ENCODE measurements around the gene RPTOR. TPM values are rescaled to one million over a fixed set of nuclear protein-coding genes. Genes with fewer than 3 reads are reported as not detected.

Gene RPTOR
- total RNA-seq, 2 experiments from 2014 or later, result 48.1 to 87.8 TPM

DNA sequence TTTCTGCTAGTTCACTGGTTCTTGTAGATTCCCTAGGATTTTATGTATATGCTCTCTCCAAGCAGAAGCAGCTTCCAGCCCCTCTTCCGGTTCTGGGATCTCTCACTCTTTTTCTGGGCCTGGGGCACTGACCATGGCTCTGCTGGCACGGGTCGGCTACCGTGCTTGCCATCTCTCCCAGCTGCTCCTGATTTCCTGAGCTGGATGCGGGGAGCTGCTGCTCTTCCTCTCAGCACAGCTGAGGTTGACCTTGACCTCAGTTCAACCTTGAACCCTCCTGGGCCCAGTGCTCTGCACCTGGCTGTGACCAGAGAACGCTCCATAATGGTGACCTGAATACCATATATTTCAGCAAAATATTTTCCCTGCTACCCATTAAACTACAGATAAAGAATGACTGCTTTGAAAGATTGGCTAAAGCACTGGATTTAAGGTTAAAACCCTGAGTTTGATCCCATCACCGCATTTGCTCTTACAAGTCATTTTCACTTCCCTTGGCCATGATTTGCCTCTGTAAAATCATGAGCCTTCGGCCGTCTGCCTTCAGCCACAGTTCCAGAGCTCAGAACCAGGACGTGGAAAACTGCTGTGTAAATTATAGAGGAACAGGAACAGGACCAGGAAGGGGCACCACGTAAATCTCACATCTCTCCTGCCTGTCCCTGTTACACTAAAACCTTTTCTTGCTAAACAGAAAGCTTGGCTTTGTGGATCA lies 316.2 kb downstream of the RPTOR start:
- Histone ChIP-seq H3K36me3 (ENCODE audit: insufficient read depth, low read length) (peaks cover 35% of the 10 kb centered on the region), H3K79me2 (ENCODE audit: insufficient read depth, low read depth, low read length) (no peaks in the 10 kb centered on the region), H3K27ac (ENCODE audit: low read depth, low read length, poor library complexity, severe bottlenecking) (no peak overlapping the region), H3K9me3 (ENCODE audit: low read length) (no peaks in the 10 kb centered on the region), H3K9me2 (ENCODE audit: insufficient read depth, low read length) (no peaks in the 10 kb centered on the region), H3K4me2 (ENCODE audit: low read length) (no peak overlapping the region), H4K20me1 (ENCODE audit: insufficient read depth, low read length) (no peaks in the 10 kb centered on the region), H3K4me1 (ENCODE audit: insufficient read depth, low read length, poor library complexity, severe bottlenecking) (no peaks in the 10 kb centered on the region), H3K4me3 (ENCODE audit: low read depth, low read length, poor library complexity, severe bottlenecking) (no peak overlapping the region), H2AFZ (ENCODE audit: low read length) (no peak overlapping the region)
- ChIA-PET CTCF (ENCODE audit: unreplicated experiment) (no interaction called here), POLR2A (interaction anchor here (1.0 kb wide), 1 partner anchor 221 kb away, joined by 3 read pairs; no protein-coding TSS in a partner anchor)
- TF ChIP-seq EZH2phosphoT487 (IDR thresholded peaks at IDR 0.05; ENCODE audit: borderline replicate concordance, low read depth, low read length), result no peak
- TF ChIP-seq, protein P1, sequence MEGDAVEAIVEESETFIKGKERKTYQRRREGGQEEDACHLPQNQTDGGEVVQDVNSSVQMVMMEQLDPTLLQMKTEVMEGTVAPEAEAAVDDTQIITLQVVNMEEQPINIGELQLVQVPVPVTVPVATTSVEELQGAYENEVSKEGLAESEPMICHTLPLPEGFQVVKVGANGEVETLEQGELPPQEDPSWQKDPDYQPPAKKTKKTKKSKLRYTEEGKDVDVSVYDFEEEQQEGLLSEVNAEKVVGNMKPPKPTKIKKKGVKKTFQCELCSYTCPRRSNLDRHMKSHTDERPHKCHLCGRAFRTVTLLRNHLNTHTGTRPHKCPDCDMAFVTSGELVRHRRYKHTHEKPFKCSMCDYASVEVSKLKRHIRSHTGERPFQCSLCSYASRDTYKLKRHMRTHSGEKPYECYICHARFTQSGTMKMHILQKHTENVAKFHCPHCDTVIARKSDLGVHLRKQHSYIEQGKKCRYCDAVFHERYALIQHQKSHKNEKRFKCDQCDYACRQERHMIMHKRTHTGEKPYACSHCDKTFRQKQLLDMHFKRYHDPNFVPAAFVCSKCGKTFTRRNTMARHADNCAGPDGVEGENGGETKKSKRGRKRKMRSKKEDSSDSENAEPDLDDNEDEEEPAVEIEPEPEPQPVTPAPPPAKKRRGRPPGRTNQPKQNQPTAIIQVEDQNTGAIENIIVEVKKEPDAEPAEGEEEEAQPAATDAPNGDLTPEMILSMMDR (conservative IDR thresholded peaks at IDR 0.05; ENCODE audit: low read length), result no peak
- BruUV-seq (replicated peaks), result no TSS peak
- no peak for DNase-seq (ENCODE audit: low spot score)
- intact Hi-C loops (cut with micrococcal nuclease; ENCODE audit: unreplicated experiment), result no loop called here

DNA sequence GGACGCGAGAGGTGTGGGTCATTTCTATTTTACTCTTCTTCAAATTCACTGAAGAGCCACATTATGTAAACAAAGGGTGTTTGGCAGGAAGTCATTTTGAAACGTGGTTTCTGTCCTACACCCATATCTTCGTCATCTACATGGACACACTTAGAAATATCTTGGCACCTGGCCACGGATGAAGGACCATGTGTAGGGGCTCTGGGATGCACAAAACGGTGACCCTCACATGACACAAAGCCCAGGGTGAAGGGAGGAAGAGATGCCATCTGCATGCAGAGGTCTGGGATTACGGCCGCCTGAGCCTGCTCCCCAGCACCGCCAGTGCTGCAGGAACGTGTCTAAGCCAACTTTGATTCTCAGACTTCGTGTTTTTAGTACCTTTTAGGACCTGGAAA lies 316.8 kb downstream of the RPTOR start:
- Histone ChIP-seq H3K9me2 (ENCODE audit: insufficient read depth, low read length) (no peaks in the 10 kb centered on the region), H3K4me1 (ENCODE audit: insufficient read depth, low read length, poor library complexity, severe bottlenecking) (no peaks in the 10 kb centered on the region), H4K20me1 (ENCODE audit: insufficient read depth, low read length) (no peaks in the 10 kb centered on the region), H3K79me2 (ENCODE audit: insufficient read depth, low read depth, low read length) (no peaks in the 10 kb centered on the region), H3K4me2 (ENCODE audit: low read length) (no peak overlapping the region), H3K36me3 (ENCODE audit: insufficient read depth, low read length) (peaks cover 30% of the 10 kb centered on the region), H3K9me3 (ENCODE audit: low read length) (no peaks in the 10 kb centered on the region), H3K4me3 (ENCODE audit: low read depth, low read length, poor library complexity, severe bottlenecking) (no peak overlapping the region), H2AFZ (ENCODE audit: low read length) (no peak overlapping the region), H3K27ac (ENCODE audit: low read depth, low read length, poor library complexity, severe bottlenecking) (no peak overlapping the region)
- no peak for DNase-seq (ENCODE audit: low spot score)
- POLR2A ChIA-PET, result interaction anchor here (1.0 kb wide), 1 partner anchor 222 kb away, joined by 3 read pairs; no protein-coding TSS in a partner anchor
- CTCF ChIA-PET (ENCODE audit: unreplicated experiment), result no interaction called here
- intact Hi-C loops (cut with micrococcal nuclease; ENCODE audit: unreplicated experiment), result no loop called here
- no TSS peak for BruUV-seq (replicated peaks)
- TF ChIP-seq EZH2phosphoT487 (IDR thresholded peaks at IDR 0.05; ENCODE audit: borderline replicate concordance, low read depth, low read length), result no peak
- TF ChIP-seq, protein P1 (conservative IDR thresholded peaks at IDR 0.05; ENCODE audit: low read length), result no peak

DNA sequence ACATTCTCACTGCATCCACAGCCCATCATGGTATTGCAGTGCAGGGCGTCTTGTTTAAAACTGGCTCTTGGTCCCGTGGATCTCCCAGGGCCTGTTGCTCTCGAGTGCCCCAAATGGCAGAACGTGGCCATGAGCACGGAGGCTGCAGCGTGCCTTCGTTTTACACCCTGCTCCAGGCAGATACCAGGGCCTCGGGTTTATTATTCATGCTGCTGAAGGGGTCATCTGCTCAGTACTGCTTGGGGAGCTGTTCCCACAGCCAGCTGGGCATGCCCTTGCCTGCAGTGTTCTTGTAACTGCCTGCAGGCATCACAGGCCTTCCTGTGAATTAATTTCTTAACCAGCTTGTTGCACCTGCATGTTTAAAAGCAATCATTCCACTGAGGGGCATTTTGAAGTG lies 317.3 kb downstream of the RPTOR start:
- no peaks in the 10 kb centered on the region for H4K20me1 ChIP-seq (ENCODE audit: insufficient read depth, low read length)
- no peaks in the 10 kb centered on the region for H3K79me2 ChIP-seq (ENCODE audit: insufficient read depth, low read depth, low read length)
- no peaks in the 10 kb centered on the region for H3K9me2 ChIP-seq (ENCODE audit: insufficient read depth, low read length)
- no peak overlapping the region for H3K4me2 ChIP-seq (ENCODE audit: low read length)
- intact Hi-C loops (cut with micrococcal nuclease; ENCODE audit: unreplicated experiment), result no loop called here
- no peak overlapping the region for H3K27ac ChIP-seq (ENCODE audit: low read depth, low read length, poor library complexity, severe bottlenecking)
- H3K9me3 ChIP-seq (ENCODE audit: low read length), result no peaks in the 10 kb centered on the region
- H3K4me3 ChIP-seq (ENCODE audit: low read depth, low read length, poor library complexity, severe bottlenecking), result no peak overlapping the region
- no peak for DNase-seq (ENCODE audit: low spot score)
- peaks cover 30% of the 10 kb centered on the region for H3K36me3 ChIP-seq (ENCODE audit: insufficient read depth, low read length)
- TF ChIP-seq, protein P1 (conservative IDR thresholded peaks at IDR 0.05; ENCODE audit: low read length), result no peak
- TF ChIP-seq EZH2phosphoT487 (IDR thresholded peaks at IDR 0.05; ENCODE audit: borderline replicate concordance, low read depth, low read length), result no peak
- CTCF ChIA-PET (ENCODE audit: unreplicated experiment), result no interaction called here
- no TSS peak for BruUV-seq (replicated peaks)
- H2AFZ ChIP-seq (ENCODE audit: low read length), result no peak overlapping the region
- no peaks in the 10 kb centered on the region for H3K4me1 ChIP-seq (ENCODE audit: insufficient read depth, low read length, poor library complexity, severe bottlenecking)
- POLR2A ChIA-PET, result interaction anchor here (1.0 kb wide), 1 partner anchor 222 kb away, joined by 3 read pairs; no protein-coding TSS in a partner anchor

Measured in OCI-LY7 (cell line).